HepG2 (cell line): ENCODE measurements around the gene LMNA. TPM values are rescaled to one million over a fixed set of nuclear protein-coding genes. Genes with fewer than 3 reads are reported as not detected.

Source experiments
- AGO1 ChIP-seq: fragments of 200-400 bp; formaldehyde crosslinking; IDR thresholded peaks from 2 replicates; pipeline ENCODE4 v1.6.1; 2017; ENCODE audit warnings: mild to moderate bottlenecking, low read depth, low read length, moderate library complexity; ENCODE audit not compliant: poor library complexity, severe bottlenecking
- ATM ChIP-seq: fragments of 450-650 bp; IDR thresholded peaks from 2 replicates; pipeline ENCODE4 v1.7.1; 2017; ENCODE audit warnings: mild to moderate bottlenecking, borderline replicate concordance
- KDM5B ChIP-seq: sonication (generic); formaldehyde crosslinking; IDR thresholded peaks from 2 replicates; pipeline ENCODE4 v1.4.0; 2020; ENCODE audit warnings: missing genetic modification reagents, mild to moderate bottlenecking, borderline replicate concordance
- SMC3 ChIP-seq: IDR thresholded peaks from 2 replicates; pipeline ENCODE4 v1.6.1; 2011; ENCODE audit warnings: low read length, improper control_type of control experiment
- ZNF121 ChIP-seq: sonication (generic); formaldehyde crosslinking; IDR thresholded peaks from 2 replicates; pipeline ENCODE4 v1.5.0; 2020; ENCODE audit warnings: mild to moderate bottlenecking, missing genetic modification reagents
- ZNF772 ChIP-seq: sonication (generic); formaldehyde crosslinking; IDR thresholded peaks from 2 replicates; pipeline ENCODE4 v1.5.0; 2020; ENCODE audit warnings: mild to moderate bottlenecking, missing genetic modification reagents
- ZZZ3 ChIP-seq: sonication (generic); formaldehyde crosslinking; IDR thresholded peaks from 2 replicates; pipeline ENCODE4 v1.4.0; 2020; ENCODE audit warnings: missing genetic modification reagents, mild to moderate bottlenecking, borderline replicate concordance
- polyA plus RNA-seq, 8 experiments: library from polyadenylated mRNA; depleted of rRNA in 3 of 8; stranded (reverse) in 7 of 8; unstranded in 1 of 8; fragments of >200 nt; fragmentation: Illumina TruSeq in 4 of 8; extraction: Trizol in 4 of 8; gene quantifications; 2 replicates each; pipeline versions ENCODE4 v1.2.1 to v1.2.3, GENCODE V29; 2011 to 2016; ENCODE audit warnings: low read depth in 4 of 8, missing spikeins in 1 of 8, mixed read lengths in 1 of 8; ENCODE audit not compliant: insufficient read depth in 1 of 8
- total RNA-seq, 5 experiments: library from RNA; depleted of rRNA; stranded (reverse); fragments of >200 nt; fragmentation: Illumina TruSeq; extraction: Trizol; gene quantifications; 2 replicates each; pipeline ENCODE4 v1.2.3, GENCODE V29; 2016; ENCODE audit warnings: low read depth in 1 of 5
- TF ChIP-seq, protein P1 (sequence below): fragments of 450-650 bp; IDR thresholded peaks from 2 replicates; pipeline ENCODE4 v1.6.1; 2017; ENCODE audit warnings: mild to moderate bottlenecking
- TF ChIP-seq, protein P2 (sequence below): sonication (generic); formaldehyde crosslinking; IDR thresholded peaks from 2 replicates; pipeline ENCODE4 v1.5.0; 2020; ENCODE audit warnings: mild to moderate bottlenecking, missing genetic modification reagents
- TF ChIP-seq, protein P3 (sequence below): sonication (generic); formaldehyde crosslinking; IDR thresholded peaks from 2 replicates; pipeline ENCODE4 v1.5.1; 2020; ENCODE audit warnings: mild to moderate bottlenecking, missing genetic modification reagents
- TF ChIP-seq, protein P4 (sequence below): sonication (generic); formaldehyde crosslinking; conservative IDR thresholded peaks from 2 replicates; pipeline ENCODE4 v1.4.0; 2020; ENCODE audit warnings: missing genetic modification reagents
- TF ChIP-seq, protein P5 (sequence below): sonication (generic); formaldehyde crosslinking; IDR thresholded peaks from 2 replicates; pipeline ENCODE4 v1.4.0; 2020; ENCODE audit warnings: missing genetic modification reagents, borderline replicate concordance
- TF ChIP-seq, protein P6 (sequence below): sonication (generic); formaldehyde crosslinking; IDR thresholded peaks from 2 replicates; pipeline ENCODE4 v1.5.0; 2020; ENCODE audit warnings: missing genetic modification reagents

Gene LMNA
- total and polyA plus RNA-seq, 2 of the 13 experiments (the other 11 are each of a cell fraction or from before 2014, with no cell fraction given): 107 to 225 TPM

DNA sequence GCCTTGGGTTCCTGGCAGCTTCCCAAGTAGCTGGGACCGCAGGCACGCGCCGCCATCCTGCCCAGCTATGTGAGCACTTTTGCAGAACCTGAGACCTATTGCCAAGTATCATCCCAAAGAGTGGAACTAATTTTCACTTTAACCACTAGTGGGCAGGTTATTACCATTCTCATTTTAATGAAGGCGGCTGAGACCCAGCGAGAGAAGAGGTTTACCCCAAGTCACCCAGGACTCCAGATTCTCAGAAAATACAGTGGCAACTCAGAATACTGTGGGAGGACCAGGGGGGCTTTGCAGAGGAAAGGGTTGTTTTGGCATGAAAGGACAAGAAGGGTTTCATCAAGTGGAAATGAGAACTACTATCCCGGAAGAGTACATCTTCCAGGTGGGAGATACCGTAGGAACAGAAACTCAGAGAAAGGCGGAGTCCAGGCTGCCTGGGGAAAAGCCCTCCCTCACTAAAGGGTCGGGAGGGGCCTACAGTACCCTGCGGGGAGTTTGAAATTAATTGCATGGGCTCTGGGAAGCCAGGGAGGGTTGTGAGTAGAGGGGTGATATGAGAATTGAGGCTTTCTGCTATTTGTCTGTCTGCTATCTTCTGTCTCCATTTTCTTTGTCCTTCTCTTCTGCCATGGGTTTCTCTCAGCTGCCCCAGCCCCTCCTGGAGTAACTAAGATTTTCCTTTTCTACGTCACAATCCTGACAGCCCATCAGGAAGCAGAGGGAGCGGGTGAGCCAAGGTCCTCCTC, 31.7 kb downstream of the LMNA start (continued):
- TF ChIP-seq, protein P1, sequence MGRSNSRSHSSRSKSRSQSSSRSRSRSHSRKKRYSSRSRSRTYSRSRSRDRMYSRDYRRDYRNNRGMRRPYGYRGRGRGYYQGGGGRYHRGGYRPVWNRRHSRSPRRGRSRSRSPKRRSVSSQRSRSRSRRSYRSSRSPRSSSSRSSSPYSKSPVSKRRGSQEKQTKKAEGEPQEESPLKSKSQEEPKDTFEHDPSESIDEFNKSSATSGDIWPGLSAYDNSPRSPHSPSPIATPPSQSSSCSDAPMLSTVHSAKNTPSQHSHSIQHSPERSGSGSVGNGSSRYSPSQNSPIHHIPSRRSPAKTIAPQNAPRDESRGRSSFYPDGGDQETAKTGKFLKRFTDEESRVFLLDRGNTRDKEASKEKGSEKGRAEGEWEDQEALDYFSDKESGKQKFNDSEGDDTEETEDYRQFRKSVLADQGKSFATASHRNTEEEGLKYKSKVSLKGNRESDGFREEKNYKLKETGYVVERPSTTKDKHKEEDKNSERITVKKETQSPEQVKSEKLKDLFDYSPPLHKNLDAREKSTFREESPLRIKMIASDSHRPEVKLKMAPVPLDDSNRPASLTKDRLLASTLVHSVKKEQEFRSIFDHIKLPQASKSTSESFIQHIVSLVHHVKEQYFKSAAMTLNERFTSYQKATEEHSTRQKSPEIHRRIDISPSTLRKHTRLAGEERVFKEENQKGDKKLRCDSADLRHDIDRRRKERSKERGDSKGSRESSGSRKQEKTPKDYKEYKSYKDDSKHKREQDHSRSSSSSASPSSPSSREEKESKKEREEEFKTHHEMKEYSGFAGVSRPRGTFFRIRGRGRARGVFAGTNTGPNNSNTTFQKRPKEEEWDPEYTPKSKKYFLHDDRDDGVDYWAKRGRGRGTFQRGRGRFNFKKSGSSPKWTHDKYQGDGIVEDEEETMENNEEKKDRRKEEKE: no peak
- TF ChIP-seq, protein P2, sequence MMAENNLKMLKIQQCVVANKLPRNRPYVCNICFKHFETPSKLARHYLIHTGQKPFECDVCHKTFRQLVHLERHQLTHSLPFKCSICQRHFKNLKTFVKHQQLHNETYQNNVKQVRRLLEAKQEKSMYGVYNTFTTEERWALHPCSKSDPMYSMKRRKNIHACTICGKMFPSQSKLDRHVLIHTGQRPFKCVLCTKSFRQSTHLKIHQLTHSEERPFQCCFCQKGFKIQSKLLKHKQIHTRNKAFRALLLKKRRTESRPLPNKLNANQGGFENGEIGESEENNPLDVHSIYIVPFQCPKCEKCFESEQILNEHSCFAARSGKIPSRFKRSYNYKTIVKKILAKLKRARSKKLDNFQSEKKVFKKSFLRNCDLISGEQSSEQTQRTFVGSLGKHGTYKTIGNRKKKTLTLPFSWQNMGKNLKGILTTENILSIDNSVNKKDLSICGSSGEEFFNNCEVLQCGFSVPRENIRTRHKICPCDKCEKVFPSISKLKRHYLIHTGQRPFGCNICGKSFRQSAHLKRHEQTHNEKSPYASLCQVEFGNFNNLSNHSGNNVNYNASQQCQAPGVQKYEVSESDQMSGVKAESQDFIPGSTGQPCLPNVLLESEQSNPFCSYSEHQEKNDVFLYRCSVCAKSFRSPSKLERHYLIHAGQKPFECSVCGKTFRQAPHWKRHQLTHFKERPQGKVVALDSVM (CRISPR knock-in tag): 0 out of 2 replicates have a peak, but pooled peaks have one; percentile 16
- peak; percentile 88 for TF ChIP-seq SMC3
- TF ChIP-seq, protein P3, sequence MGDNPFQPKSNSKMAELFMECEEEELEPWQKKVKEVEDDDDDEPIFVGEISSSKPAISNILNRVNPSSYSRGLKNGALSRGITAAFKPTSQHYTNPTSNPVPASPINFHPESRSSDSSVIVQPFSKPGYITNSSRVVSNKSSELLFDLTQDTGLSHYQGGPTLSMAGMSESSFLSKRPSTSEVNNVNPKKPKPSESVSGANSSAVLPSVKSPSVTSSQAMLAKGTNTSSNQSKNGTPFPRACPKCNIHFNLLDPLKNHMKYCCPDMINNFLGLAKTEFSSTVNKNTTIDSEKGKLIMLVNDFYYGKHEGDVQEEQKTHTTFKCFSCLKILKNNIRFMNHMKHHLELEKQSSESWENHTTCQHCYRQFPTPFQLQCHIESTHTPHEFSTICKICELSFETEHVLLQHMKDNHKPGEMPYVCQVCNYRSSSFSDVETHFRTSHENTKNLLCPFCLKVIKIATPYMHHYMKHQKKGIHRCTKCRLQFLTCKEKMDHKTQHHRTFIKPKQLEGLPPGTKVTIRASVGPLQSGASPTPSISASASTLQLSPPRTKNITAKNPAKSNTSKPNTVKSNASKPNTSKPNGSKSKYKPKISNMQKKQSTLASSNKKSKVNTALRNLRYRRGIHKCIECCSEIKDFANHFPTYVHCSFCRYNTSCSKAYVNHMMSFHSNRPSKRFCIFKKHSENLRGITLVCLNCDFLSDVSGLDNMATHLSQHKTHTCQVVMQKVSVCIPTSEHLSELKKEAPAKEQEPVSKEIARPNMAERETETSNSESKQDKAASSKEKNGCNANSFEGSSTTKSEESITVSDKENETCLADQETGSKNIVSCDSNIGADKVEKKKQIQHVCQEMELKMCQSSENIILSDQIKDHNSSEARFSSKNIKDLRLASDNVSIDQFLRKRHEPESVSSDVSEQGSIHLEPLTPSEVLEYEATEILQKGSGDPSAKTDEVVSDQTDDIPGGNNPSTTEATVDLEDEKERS (CRISPR knock-in tag): no peak
- TF ChIP-seq KDM5B (CRISPR knock-in tag): peak; percentile 55; the same call in 1 of the 2 replicates
- peak; percentile 40; the same call in 1 of the 2 replicates for TF ChIP-seq ZNF121 (CRISPR knock-in tag)
- TF ChIP-seq, protein P4, sequence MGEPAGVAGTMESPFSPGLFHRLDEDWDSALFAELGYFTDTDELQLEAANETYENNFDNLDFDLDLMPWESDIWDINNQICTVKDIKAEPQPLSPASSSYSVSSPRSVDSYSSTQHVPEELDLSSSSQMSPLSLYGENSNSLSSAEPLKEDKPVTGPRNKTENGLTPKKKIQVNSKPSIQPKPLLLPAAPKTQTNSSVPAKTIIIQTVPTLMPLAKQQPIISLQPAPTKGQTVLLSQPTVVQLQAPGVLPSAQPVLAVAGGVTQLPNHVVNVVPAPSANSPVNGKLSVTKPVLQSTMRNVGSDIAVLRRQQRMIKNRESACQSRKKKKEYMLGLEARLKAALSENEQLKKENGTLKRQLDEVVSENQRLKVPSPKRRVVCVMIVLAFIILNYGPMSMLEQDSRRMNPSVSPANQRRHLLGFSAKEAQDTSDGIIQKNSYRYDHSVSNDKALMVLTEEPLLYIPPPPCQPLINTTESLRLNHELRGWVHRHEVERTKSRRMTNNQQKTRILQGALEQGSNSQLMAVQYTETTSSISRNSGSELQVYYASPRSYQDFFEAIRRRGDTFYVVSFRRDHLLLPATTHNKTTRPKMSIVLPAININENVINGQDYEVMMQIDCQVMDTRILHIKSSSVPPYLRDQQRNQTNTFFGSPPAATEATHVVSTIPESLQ (CRISPR knock-in tag): no peak
- TF ChIP-seq, protein P5, sequence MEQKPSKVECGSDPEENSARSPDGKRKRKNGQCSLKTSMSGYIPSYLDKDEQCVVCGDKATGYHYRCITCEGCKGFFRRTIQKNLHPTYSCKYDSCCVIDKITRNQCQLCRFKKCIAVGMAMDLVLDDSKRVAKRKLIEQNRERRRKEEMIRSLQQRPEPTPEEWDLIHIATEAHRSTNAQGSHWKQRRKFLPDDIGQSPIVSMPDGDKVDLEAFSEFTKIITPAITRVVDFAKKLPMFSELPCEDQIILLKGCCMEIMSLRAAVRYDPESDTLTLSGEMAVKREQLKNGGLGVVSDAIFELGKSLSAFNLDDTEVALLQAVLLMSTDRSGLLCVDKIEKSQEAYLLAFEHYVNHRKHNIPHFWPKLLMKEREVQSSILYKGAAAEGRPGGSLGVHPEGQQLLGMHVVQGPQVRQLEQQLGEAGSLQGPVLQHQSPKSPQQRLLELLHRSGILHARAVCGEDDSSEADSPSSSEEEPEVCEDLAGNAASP: peak; percentile 20; the same call in 1 of the 2 replicates
- TF ChIP-seq, protein P6, sequence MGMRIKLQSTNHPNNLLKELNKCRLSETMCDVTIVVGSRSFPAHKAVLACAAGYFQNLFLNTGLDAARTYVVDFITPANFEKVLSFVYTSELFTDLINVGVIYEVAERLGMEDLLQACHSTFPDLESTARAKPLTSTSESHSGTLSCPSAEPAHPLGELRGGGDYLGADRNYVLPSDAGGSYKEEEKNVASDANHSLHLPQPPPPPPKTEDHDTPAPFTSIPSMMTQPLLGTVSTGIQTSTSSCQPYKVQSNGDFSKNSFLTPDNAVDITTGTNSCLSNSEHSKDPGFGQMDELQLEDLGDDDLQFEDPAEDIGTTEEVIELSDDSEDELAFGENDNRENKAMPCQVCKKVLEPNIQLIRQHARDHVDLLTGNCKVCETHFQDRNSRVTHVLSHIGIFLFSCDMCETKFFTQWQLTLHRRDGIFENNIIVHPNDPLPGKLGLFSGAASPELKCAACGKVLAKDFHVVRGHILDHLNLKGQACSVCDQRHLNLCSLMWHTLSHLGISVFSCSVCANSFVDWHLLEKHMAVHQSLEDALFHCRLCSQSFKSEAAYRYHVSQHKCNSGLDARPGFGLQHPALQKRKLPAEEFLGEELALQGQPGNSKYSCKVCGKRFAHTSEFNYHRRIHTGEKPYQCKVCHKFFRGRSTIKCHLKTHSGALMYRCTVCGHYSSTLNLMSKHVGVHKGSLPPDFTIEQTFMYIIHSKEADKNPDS (CRISPR knock-in tag): no peak
- no peak for TF ChIP-seq ZZZ3
- no peak for TF ChIP-seq ATM
- no peak for TF ChIP-seq AGO1
- TF ChIP-seq ZNF772 (CRISPR knock-in tag): peak; percentile 54; the same call in 1 of the 2 replicates
